ENCODE measurements around the gene PEX26.
"Not testable (repeated sequence)": the region's sequence is repeated elsewhere in the genome, so short reads cannot be mapped to it uniquely, and the experiment has no call there.

The PEX26 gene

DNA sequence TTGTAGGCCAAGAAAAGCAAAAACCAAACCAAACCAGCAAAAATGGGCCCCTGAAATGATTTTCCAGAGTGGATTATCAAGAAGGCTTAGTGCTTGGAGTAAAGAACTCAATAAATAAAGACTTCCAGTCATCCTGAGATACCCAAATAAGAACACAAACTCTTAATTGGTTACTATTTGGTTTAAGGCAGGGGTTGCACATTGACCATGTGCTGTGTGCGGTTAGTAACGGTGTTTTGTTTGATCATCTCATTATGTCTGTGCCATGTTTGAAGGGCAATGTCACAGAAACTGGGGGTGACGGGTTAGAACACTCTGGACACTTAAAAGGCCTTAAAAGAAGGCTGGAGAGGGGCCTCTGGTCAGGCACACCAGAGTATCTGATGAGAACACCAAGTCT lies 43.7 kb upstream of the PEX26 start:
- Histone ChIP-seq H3K4me3 (ENCODE audit: low read depth in 1 of 2, low read length in 2 of 2) (no peak overlapping the region), H3K27ac (ENCODE audit: low read length) (no peak overlapping the region), H3K79me2 (ENCODE audit: insufficient read depth, low read length) (no peaks in the 10 kb centered on the region), H3K4me1 (ENCODE audit: insufficient read depth, low read length) (no peaks in the 10 kb centered on the region), H3K9ac (ENCODE audit: low read depth, low read length) (no peak overlapping the region), H3K27me3 (ENCODE audit: insufficient read depth, low read length, poor library complexity) (no peaks in the 10 kb centered on the region), H4K20me1 (ENCODE audit: insufficient read depth, low read length) (no peaks in the 10 kb centered on the region), H3K36me3 (ENCODE audit: insufficient read depth, low read length) (no peaks in the 10 kb centered on the region), H2AFZ (ENCODE audit: low read depth, low read length) (no peak overlapping the region), H3K4me2 (ENCODE audit: insufficient read depth, low read length) (no peak overlapping the region), H3K9me3 (ENCODE audit: insufficient read depth, low read length, severe bottlenecking) (no peaks in the 10 kb centered on the region)
- DNase-seq, result no peak
- no peak for ATAC-seq (ENCODE audit: insufficient read depth, low read depth)
- TF ChIP-seq CTCF (IDR thresholded peaks at IDR 0.05; ENCODE audit: borderline replicate concordance, extremely low read depth, low read length, poor library complexity, severe bottlenecking) (no peak), EZH2 (IDR thresholded peaks at IDR 0.05; ENCODE audit: borderline replicate concordance, low read depth, low read length, severe bottlenecking) (no peak)

- DNase-seq, result no peak
- H3K27me3 ChIP-seq (ENCODE audit: insufficient read depth, low read length, poor library complexity), result no peaks in the 10 kb centered on the region
- H4K20me1 ChIP-seq (ENCODE audit: insufficient read depth, low read length), result no peaks in the 10 kb centered on the region
- H3K4me3 ChIP-seq (ENCODE audit: low read depth in 1 of 2, low read length in 2 of 2), result no peak overlapping the region
- no peaks in the 10 kb centered on the region for H3K36me3 ChIP-seq (ENCODE audit: insufficient read depth, low read length)
- H3K4me1 ChIP-seq (ENCODE audit: insufficient read depth, low read length), result no peaks in the 10 kb centered on the region
- TF ChIP-seq EZH2 (IDR thresholded peaks at IDR 0.05; ENCODE audit: borderline replicate concordance, low read depth, low read length, severe bottlenecking) (no peak), CTCF (IDR thresholded peaks at IDR 0.05; ENCODE audit: borderline replicate concordance, extremely low read depth, low read length, poor library complexity, severe bottlenecking) (no peak)
- H3K27ac ChIP-seq (ENCODE audit: low read length), result no peak overlapping the region
- ATAC-seq (ENCODE audit: insufficient read depth, low read depth), result no peak
- H2AFZ ChIP-seq (ENCODE audit: low read depth, low read length), result no peak overlapping the region
- H3K4me2 ChIP-seq (ENCODE audit: insufficient read depth, low read length), result no peak overlapping the region
- no peaks in the 10 kb centered on the region for H3K79me2 ChIP-seq (ENCODE audit: insufficient read depth, low read length)
- no peak overlapping the region for H3K9ac ChIP-seq (ENCODE audit: low read depth, low read length)
- no peaks in the 10 kb centered on the region for H3K9me3 ChIP-seq (ENCODE audit: insufficient read depth, low read length, severe bottlenecking)
These were observed 42.0 kb upstream of the PEX26 start for GRCh38 chr22:18035751-18036150.

- not testable (repeated sequence) for H3K79me2 ChIP-seq (ENCODE audit: insufficient read depth, low read length); ATAC-seq (ENCODE audit: insufficient read depth, low read depth); H3K4me1 ChIP-seq (ENCODE audit: insufficient read depth, low read length); H3K4me3 ChIP-seq (ENCODE audit: low read depth in 1 of 2, low read length in 2 of 2); H4K20me1 ChIP-seq (ENCODE audit: insufficient read depth, low read length); H3K27me3 ChIP-seq (ENCODE audit: insufficient read depth, low read length, poor library complexity); H3K27ac ChIP-seq (ENCODE audit: low read length); DNase-seq; H3K4me2 ChIP-seq (ENCODE audit: insufficient read depth, low read length); H2AFZ ChIP-seq (ENCODE audit: low read depth, low read length); H3K36me3 ChIP-seq (ENCODE audit: insufficient read depth, low read length); H3K9ac ChIP-seq (ENCODE audit: low read depth, low read length); H3K9me3 ChIP-seq (ENCODE audit: insufficient read depth, low read length, severe bottlenecking)
These were observed 36.9 kb upstream of the PEX26 start for GRCh38 chr22:18040898-18041297.

- Histone ChIP-seq H4K20me1 (ENCODE audit: insufficient read depth, low read length) (no peaks in the 10 kb centered on the region), H3K4me2 (ENCODE audit: insufficient read depth, low read length) (no peak overlapping the region), H3K9ac (ENCODE audit: low read depth, low read length) (no peak overlapping the region), H3K79me2 (ENCODE audit: insufficient read depth, low read length) (no peaks in the 10 kb centered on the region), H3K4me3 (ENCODE audit: low read depth in 1 of 2, low read length in 2 of 2) (no peak overlapping the region), H3K9me3 (ENCODE audit: insufficient read depth, low read length, severe bottlenecking) (no peaks in the 10 kb centered on the region), H3K4me1 (ENCODE audit: insufficient read depth, low read length) (no peaks in the 10 kb centered on the region), H3K27me3 (ENCODE audit: insufficient read depth, low read length, poor library complexity) (no peaks in the 10 kb centered on the region), H3K27ac (ENCODE audit: low read length) (no peak overlapping the region), H2AFZ (ENCODE audit: low read depth, low read length) (no peak overlapping the region), H3K36me3 (ENCODE audit: insufficient read depth, low read length) (no peaks in the 10 kb centered on the region)
- TF ChIP-seq EZH2 (IDR thresholded peaks at IDR 0.05; ENCODE audit: borderline replicate concordance, low read depth, low read length, severe bottlenecking), result no peak
- no peak for TF ChIP-seq CTCF (IDR thresholded peaks at IDR 0.05; ENCODE audit: borderline replicate concordance, extremely low read depth, low read length, poor library complexity, severe bottlenecking)
- ATAC-seq (ENCODE audit: insufficient read depth, low read depth), result no peak
- DNase-seq, result no peak
These were observed 35.1 kb upstream of the PEX26 start for GRCh38 chr22:18042685-18043084.

Measured in DND-41 (cell line).